HCT116 (cell line): ENCODE data around the gene MNDA. TPM values are rescaled to one million over a fixed set of nuclear protein-coding genes. Genes with fewer than 3 reads are reported as not detected.

Experiments
- ATAC-seq: fragments of 200-7000 bp; cut with Tn5 transposase; 2 replicates; pipeline ENCODE4 v1.9.1; 2020; ENCODE audit warnings: mild to moderate bottlenecking, moderate library complexity
- BruUV-seq: library from RNA; stranded (reverse); fragments of 400-500 nt; replicated peaks from 2 replicates; lab custom pipeline; 2021; lab: Mats Ljungman, UMichigan
- CTCF ChIA-PET: fragments of 300-600 bp; sonication (Branson Sonifier 250); formaldehyde crosslinking; loops from one replicate; lab custom pipeline; 2021; ENCODE audit warnings: antibody characterized with exemption; lab: Charles Lee
- POLR2A ChIA-PET: fragments of 300-600, 350-600 bp; sonication (Branson Sonifier 250); formaldehyde crosslinking; loops from one replicate; lab custom pipeline; 2021; ENCODE audit warnings: antibody characterized with exemption; lab: Charles Lee
- RAD21 ChIA-PET, 2 experiments: fragments of 300-600 bp; sonication (Branson Sonifier 250); formaldehyde crosslinking; loops; one replicate each; lab custom pipeline; 2023; ENCODE audit warnings: low total read pairs in 2 of 2; ENCODE audit not compliant: uncharacterized antibody in 2 of 2, unreplicated experiment in 2 of 2, low non-redundant PET in 1 of 2; lab: Charles Lee
- DNase-seq: peaks from one replicate; pipeline ENCODE4 v3.0.0-alpha.2; 2010; ENCODE audit warnings: low read depth, low spot score
- H2AFZ ChIP-seq: fragments of 200-600 bp; shearing (Covaris generic), sonication (generic); 2 replicates; pipeline ENCODE4 v1.6.1; 2017; ENCODE audit warnings: low read depth, mixed run types, mixed read lengths, antibody characterized with exemption, low read length; ENCODE audit not compliant: poor library complexity, severe bottlenecking
- H3K27ac ChIP-seq: 2 replicates; pipeline ENCODE4 v1.5.1; 2012; ENCODE audit warnings: low read depth, low read length
- H3K27me3 ChIP-seq: fragments of 200-600 bp; sonication (generic); 2 replicates; pipeline ENCODE4 v1.6.1; 2016; ENCODE audit warnings: mixed run types, low read length, mixed read lengths; ENCODE audit not compliant: insufficient read depth
- H3K36me3 ChIP-seq, 2 experiments: fragments of 200-500 bp in 1 of 2; fragments of 200-600 bp in 1 of 2; sonication (Bioruptor generic) in 1 of 2; sonication (generic) in 1 of 2; 2 replicates each; pipeline versions ENCODE4 v1.5.1 to v1.6.1; 2014 to 2016; ENCODE audit warnings: low read length in 2 of 2, inconsistent platforms in 1 of 2, mixed read lengths in 1 of 2, mixed run types in 1 of 2; ENCODE audit not compliant: insufficient read depth in 2 of 2, control insufficient read depth in 1 of 2
- H3K4me1 ChIP-seq, 2 experiments: fragments of 200-600 bp in 1 of 2; sonication (generic) in 1 of 2; 2 replicates each; pipeline versions ENCODE4 v1.5.1 to v1.6.1; 2012 to 2017; ENCODE audit warnings: low read length in 2 of 2, inconsistent platforms in 1 of 2, mild to moderate bottlenecking in 1 of 2, mixed read lengths in 1 of 2, mixed run types in 1 of 2, moderate library complexity in 1 of 2; ENCODE audit not compliant: insufficient read depth in 2 of 2, control insufficient read depth in 1 of 2
- H3K4me2 ChIP-seq: fragments of 200-600 bp; sonication (generic); 2 replicates; pipeline ENCODE4 v1.6.1; 2017; ENCODE audit warnings: mixed run types, low read length, mixed read lengths
- H3K4me3 ChIP-seq, 2 experiments: fragments of 200-600 bp in 1 of 2; sonication (generic) in 1 of 2; replicated peaks in 1 of 2; 2 replicates each; pipeline ENCODE4 v1.5.1; 2011 to 2016; ENCODE audit warnings: low read length in 2 of 2, control low read depth in 1 of 2, low read depth in 1 of 2, mild to moderate bottlenecking in 1 of 2, mixed read lengths in 1 of 2, mixed run types in 1 of 2
- H3K79me2 ChIP-seq: fragments of 200-600 bp; sonication (generic); 2 replicates; pipeline ENCODE4 v1.6.1; 2017; ENCODE audit warnings: mild to moderate bottlenecking, mixed run types, low read length, moderate library complexity, mixed read lengths; ENCODE audit not compliant: insufficient read depth
- H3K9ac ChIP-seq: fragments of 200-600 bp; sonication (generic); 2 replicates; pipeline ENCODE4 v1.6.1; 2016; ENCODE audit warnings: low read length, mixed read lengths
- H3K9me2 ChIP-seq: fragments of 200-600 bp; sonication (generic), shearing (Covaris generic); 2 replicates; pipeline ENCODE4 v1.6.1; 2017; ENCODE audit warnings: mixed run types, mild to moderate bottlenecking, moderate library complexity; ENCODE audit not compliant: insufficient read depth
- H3K9me3 ChIP-seq, 2 experiments: fragments of 200-500 bp in 1 of 2; fragments of 200-600 bp in 1 of 2; sonication (Bioruptor generic) in 1 of 2; sonication (generic) in 1 of 2; 2 replicates each; pipeline ENCODE4 v1.6.1; 2014 to 2017; ENCODE audit warnings: low read length in 2 of 2, mixed read lengths in 2 of 2, inconsistent platforms in 1 of 2, low read depth in 1 of 2, mild to moderate bottlenecking in 1 of 2, mixed run types in 1 of 2, moderate library complexity in 1 of 2; ENCODE audit not compliant: control insufficient read depth in 1 of 2, insufficient read depth in 1 of 2
- H4K20me1 ChIP-seq: fragments of 200-600 bp; sonication (generic), shearing (Covaris generic); 2 replicates; pipeline ENCODE4 v1.6.1; 2017; ENCODE audit warnings: mixed run types, mild to moderate bottlenecking, moderate library complexity; ENCODE audit not compliant: insufficient read depth
- CEBPB ChIP-seq: IDR thresholded peaks from 2 replicates; pipeline ENCODE4 v1.6.1; 2012; ENCODE audit warnings: low read depth
- EGR1 ChIP-seq: IDR thresholded peaks from 2 replicates; pipeline ENCODE4 v1.6.1; 2012; ENCODE audit warnings: low read depth
- EZH2phosphoT487 ChIP-seq: fragments of 200-600 bp; IDR thresholded peaks from 2 replicates; pipeline ENCODE4 v1.6.1; 2018; ENCODE audit warnings: antibody characterized with exemption, borderline replicate concordance
- POLR2AphosphoS5 ChIP-seq: IDR thresholded peaks from 2 replicates; pipeline ENCODE4 v1.6.1; 2011; ENCODE audit warnings: mild to moderate bottlenecking, low read depth, low read length, moderate library complexity
- SP1 ChIP-seq: IDR thresholded peaks from 2 replicates; pipeline ENCODE4 v1.6.1; 2012; ENCODE audit warnings: low read depth
- YY1 ChIP-seq: IDR thresholded peaks from 2 replicates; pipeline ENCODE4 v1.6.1; 2011; ENCODE audit warnings: low read length, low read depth, moderate library complexity, mild to moderate bottlenecking; ENCODE audit not compliant: insufficient replicate concordance; ENCODE audit errors: extremely low read depth
- intact Hi-C: fragments of 100-400 bp; cut with micrococcal nuclease; formaldehyde crosslinking; loops from 2 replicates; pipeline ENCODE4 v1.10.0; 2022
- total RNA-seq: library from RNA; stranded (reverse); gene quantifications from one replicate; pipeline ENCODE4 v1.2.1, GENCODE V29; 2021; ENCODE audit not compliant: unreplicated experiment

The MNDA gene
- total RNA-seq, 1 experiment from 2014 or later: not detected

GRCh38 chr1:158809256-158809655 lies 21.9 kb upstream of the MNDA start:
- TF ChIP-seq SP1 (no peak), YY1 (no peak), CEBPB (no peak), POLR2AphosphoS5 (no peak), EZH2phosphoT487 (no peak), EGR1 (no peak)
- TF ChIP-seq, all 23 proteins: peak for 0
- H3K9me2 ChIP-seq: no peaks in the 10 kb centered on the region
- no peaks in the 10 kb centered on the region for H3K79me2 ChIP-seq
- ChIA-PET RAD21 (no interaction called here), CTCF (no interaction called here), POLR2A (no interaction called here)
- ATAC-seq (no peak), DNase-seq (no peak)
- no peaks in the 10 kb centered on the region for H4K20me1 ChIP-seq
- H3K27ac ChIP-seq: no peak overlapping the region
- H2AFZ ChIP-seq: no peak overlapping the region
- BruUV-seq: no TSS peak
- peaks cover 0 to 3% of the 10 kb centered on the region in 2 experiments; a peak in 1 of 4 replicates for H3K9me3 ChIP-seq
- no peaks in the 10 kb centered on the region for H3K36me3 ChIP-seq
- intact Hi-C loops: no loop called here
- H3K4me3 ChIP-seq: no peak overlapping the region
- no peaks in the 10 kb centered on the region for H3K27me3 ChIP-seq
- no peak overlapping the region for H3K4me2 ChIP-seq
- H3K4me1 ChIP-seq: no peaks in the 10 kb centered on the region
- H3K9ac ChIP-seq: no peak overlapping the region

- TF ChIP-seq EZH2phosphoT487: no peak
- Histone ChIP-seq H3K4me1 (no peaks in the 10 kb centered on the region), H3K27ac (no peak overlapping the region), H3K4me2 (no peak overlapping the region), H3K79me2 (no peaks in the 10 kb centered on the region), H3K4me3 (no peak overlapping the region), H2AFZ (no peak overlapping the region), H4K20me1 (no peaks in the 10 kb centered on the region), H3K9ac (no peak overlapping the region), H3K9me2 (no peaks in the 10 kb centered on the region), H3K36me3 (no peaks in the 10 kb centered on the region), H3K9me3 (peaks cover 0 to 3% of the 10 kb centered on the region in 2 experiments; a peak in 1 of 4 replicates), H3K27me3 (no peaks in the 10 kb centered on the region)
- POLR2A ChIA-PET: no interaction called here
- DNase-seq (no peak), ATAC-seq (no peak)
- intact Hi-C loops: no loop called here
- RAD21 ChIA-PET: no interaction called here
- CTCF ChIA-PET: no interaction called here
- no TSS peak for BruUV-seq
Measured at GRCh38 chr1:158809862-158810261, 21.3 kb upstream of the MNDA start.
